Mucosa of descending colon (tissue), 3 donors: ENCODE measurements around the gene SBF2. TPM values are rescaled to one million over a fixed set of nuclear protein-coding genes. Genes with fewer than 3 reads are reported as not detected.

Source experiments
- ATAC-seq: fragments of 200-7000 bp; cut with Tn5 transposase; one replicate; pipeline ENCODE4 v1.9.1; 2020; ENCODE audit warnings: mild to moderate bottlenecking, moderate library complexity
- DNase-seq, 3 donors: peaks; one replicate each; pipeline ENCODE4 v3.0.0-alpha.2; 2020
- H3K36me3 ChIP-seq: fragments of 200-600 bp; one replicate; pipeline ENCODE4 v1.8.0; 2021; ENCODE audit warnings: low read depth, mild to moderate bottlenecking
- H3K4me1 ChIP-seq: fragments of 200-600 bp; one replicate; pipeline ENCODE4 v1.8.0; 2021; ENCODE audit warnings: low read depth, mild to moderate bottlenecking
- H3K4me3 ChIP-seq: fragments of 200-600 bp; one replicate; pipeline ENCODE4 v1.8.0; 2021; ENCODE audit warnings: mild to moderate bottlenecking
- H3K9me3 ChIP-seq: fragments of 200-600 bp; one replicate; pipeline ENCODE4 v1.8.0; 2021; ENCODE audit warnings: mild to moderate bottlenecking
- CTCF ChIP-seq: fragments of 200-600 bp; IDR thresholded peaks from one replicate; pipeline ENCODE4 v1.8.0; 2022; ENCODE audit warnings: antibody characterized with exemption, mild to moderate bottlenecking
- intact Hi-C, 2 donors: fragments of 100-400 bp; cut with DNase I in 1 of 2; cut with micrococcal nuclease in 1 of 2; formaldehyde crosslinking; loops; one replicate each; pipeline versions ENCODE4 v1.11.0 to v1.11.1; 2022; cut with DNase I, micrococcal nuclease
- total RNA-seq, 3 donors: library from RNA; stranded (reverse); fragmentation: NEBNext Ultra II Directional in 2 of 3; extraction: Animal tissue kit (Norgen Biotek cat#: 25700) in 2 of 3; gene quantifications; one replicate each; pipeline versions ENCODE4 v1.2.1 to v1.2.4, GENCODE V29; 2021 to 2023
- donor health status: DM: no; HTN: no; CAD: no; lungs with moderate emphysema.
- donor health status: DM: no; HTN: no; CAD: no.
- donor health status: DM: no; HTN: yes; CAD: no.

Gene SBF2
- total RNA-seq, 3 donors from 2014 or later: 35.2 to 60.3 (median 48.2) TPM

GRCh38 chr11:10051868-10052586 is 242.0 kb downstream of the SBF2 start:
- Histone ChIP-seq H3K9me3 (peaks cover 6% of the 10 kb centered on the region), H3K4me3 (no peak overlapping the region), H3K4me1 (no peaks in the 10 kb centered on the region), H3K36me3 (no peaks in the 10 kb centered on the region)
- no peak for TF ChIP-seq CTCF
- ATAC-seq (no peak), DNase-seq (no peak)
- intact Hi-C loops: no loop called here

GRCh38 chr11:10050561-10050960 is 243.5 kb downstream of the SBF2 start:
- no peak for TF ChIP-seq CTCF
- Histone ChIP-seq H3K4me3 (no peak overlapping the region), H3K4me1 (no peaks in the 10 kb centered on the region), H3K36me3 (no peaks in the 10 kb centered on the region), H3K9me3 (peaks cover 3% of the 10 kb centered on the region)
- ATAC-seq: no peak
- intact Hi-C loops: no loop called here
- DNase-seq: no peak

- intact Hi-C loops: no loop called here
- no peak for TF ChIP-seq CTCF
- Histone ChIP-seq H3K36me3 (no peaks in the 10 kb centered on the region), H3K9me3 (peaks cover 10% of the 10 kb centered on the region), H3K4me1 (no peaks in the 10 kb centered on the region), H3K4me3 (no peak overlapping the region)
- ATAC-seq: no peak
- DNase-seq: no peak
These were observed 244.3 kb downstream of the SBF2 start for GRCh38 chr11:10049756-10050155.

GRCh38 chr11:10048350-10048749 is 245.7 kb downstream of the SBF2 start:
- no peak for ATAC-seq
- Histone ChIP-seq H3K4me3 (no peak overlapping the region), H3K9me3 (peaks cover 23% of the 10 kb centered on the region), H3K4me1 (no peaks in the 10 kb centered on the region), H3K36me3 (no peaks in the 10 kb centered on the region)
- TF ChIP-seq CTCF: no peak
- no peak for DNase-seq
- intact Hi-C loops: no loop called here

- DNase-seq (no peak), ATAC-seq (no peak)
- intact Hi-C loops: no loop called here
- Histone ChIP-seq H3K4me1 (no peaks in the 10 kb centered on the region), H3K9me3 (peaks cover 27% of the 10 kb centered on the region), H3K4me3 (no peak overlapping the region), H3K36me3 (no peaks in the 10 kb centered on the region)
- TF ChIP-seq CTCF: no peak
These were observed 249.4 kb downstream of the SBF2 start for GRCh38 chr11:10044618-10045017.
